Measurements from ENCODE around the gene FRMD4A.

The FRMD4A gene

DNA sequence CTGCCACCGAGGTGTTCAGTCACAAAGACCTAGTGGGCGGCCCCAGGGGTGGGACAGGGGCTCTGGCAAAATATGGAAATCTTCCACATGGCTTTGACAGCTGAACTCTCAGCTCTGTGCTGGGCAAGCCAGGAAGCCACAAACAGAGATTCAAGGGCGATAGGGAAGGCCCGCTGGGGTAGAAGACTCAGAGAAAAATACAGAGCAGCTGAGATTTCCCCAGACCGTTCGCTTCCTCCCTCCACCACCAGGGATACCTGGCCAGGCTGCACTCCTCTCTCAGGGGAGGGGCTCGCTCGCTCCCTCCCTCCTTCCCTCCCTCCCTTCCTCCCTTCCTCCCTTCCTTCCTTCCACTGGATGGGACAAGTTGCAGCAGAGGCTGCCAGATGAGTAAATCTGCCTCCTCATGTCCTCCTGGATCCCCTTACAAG lies 483.5 kb downstream of the FRMD4A start:
- TF ChIP-seq, protein P1, sequence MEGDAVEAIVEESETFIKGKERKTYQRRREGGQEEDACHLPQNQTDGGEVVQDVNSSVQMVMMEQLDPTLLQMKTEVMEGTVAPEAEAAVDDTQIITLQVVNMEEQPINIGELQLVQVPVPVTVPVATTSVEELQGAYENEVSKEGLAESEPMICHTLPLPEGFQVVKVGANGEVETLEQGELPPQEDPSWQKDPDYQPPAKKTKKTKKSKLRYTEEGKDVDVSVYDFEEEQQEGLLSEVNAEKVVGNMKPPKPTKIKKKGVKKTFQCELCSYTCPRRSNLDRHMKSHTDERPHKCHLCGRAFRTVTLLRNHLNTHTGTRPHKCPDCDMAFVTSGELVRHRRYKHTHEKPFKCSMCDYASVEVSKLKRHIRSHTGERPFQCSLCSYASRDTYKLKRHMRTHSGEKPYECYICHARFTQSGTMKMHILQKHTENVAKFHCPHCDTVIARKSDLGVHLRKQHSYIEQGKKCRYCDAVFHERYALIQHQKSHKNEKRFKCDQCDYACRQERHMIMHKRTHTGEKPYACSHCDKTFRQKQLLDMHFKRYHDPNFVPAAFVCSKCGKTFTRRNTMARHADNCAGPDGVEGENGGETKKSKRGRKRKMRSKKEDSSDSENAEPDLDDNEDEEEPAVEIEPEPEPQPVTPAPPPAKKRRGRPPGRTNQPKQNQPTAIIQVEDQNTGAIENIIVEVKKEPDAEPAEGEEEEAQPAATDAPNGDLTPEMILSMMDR (IDR thresholded peaks at IDR 0.05; ENCODE audit: low read depth, low read length), result no peak
- Histone ChIP-seq H3K27me3 (no peaks in the 10 kb centered on the region), H3K9me3 (no peaks in the 10 kb centered on the region), H3K4me1 (no peaks in the 10 kb centered on the region), H3K4me3 (ENCODE audit: low read depth, low read length) (no peak overlapping the region), H3K36me3 (no peaks in the 10 kb centered on the region)
- no peak for DNase-seq

DNA sequence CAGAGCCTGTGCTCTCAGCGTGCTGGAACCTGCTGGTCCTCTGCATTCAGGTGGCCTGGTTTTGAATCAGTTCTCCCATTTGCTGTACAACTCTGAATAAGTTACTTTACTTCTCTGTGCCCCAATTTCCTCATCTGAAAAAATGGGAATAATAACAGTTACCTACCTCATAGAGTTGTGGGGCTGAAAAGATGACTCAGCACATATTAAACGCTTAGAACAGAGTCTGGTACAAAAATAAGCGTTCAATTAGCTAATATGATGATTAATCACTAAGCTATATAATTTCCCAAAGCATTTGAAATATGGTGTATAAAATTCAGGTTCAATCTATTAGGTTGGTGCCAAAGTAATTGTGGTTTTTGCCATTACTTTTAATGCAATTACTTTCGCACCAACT lies 484.8 kb downstream of the FRMD4A start:
- Histone ChIP-seq H3K4me3 (ENCODE audit: low read depth, low read length) (no peak overlapping the region), H3K4me1 (no peaks in the 10 kb centered on the region), H3K9me3 (no peaks in the 10 kb centered on the region), H3K36me3 (no peaks in the 10 kb centered on the region), H3K27me3 (no peaks in the 10 kb centered on the region)
- no peak for DNase-seq
- TF ChIP-seq, protein P1 (IDR thresholded peaks at IDR 0.05; ENCODE audit: low read depth, low read length), result no peak

DNA sequence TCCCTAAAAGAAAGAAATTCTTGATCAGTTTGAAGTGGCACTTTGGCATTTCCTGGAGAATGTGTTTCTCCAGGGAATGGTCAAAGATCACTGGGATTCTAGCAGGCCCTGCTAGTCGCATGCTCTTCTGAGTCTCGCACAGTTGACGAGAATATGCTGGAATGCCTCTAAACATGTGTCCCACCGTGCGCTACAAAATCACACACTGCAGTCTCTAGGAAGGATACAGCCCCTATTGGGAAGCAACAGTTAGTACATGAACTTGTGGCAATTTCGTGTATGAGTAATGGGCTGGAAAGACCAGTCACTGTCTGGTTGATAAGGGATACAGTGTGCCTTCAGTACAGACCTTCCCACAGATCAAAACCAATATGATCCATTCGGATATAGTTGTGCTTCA lies 486.1 kb downstream of the FRMD4A start:
- H3K9me3 ChIP-seq, result no peaks in the 10 kb centered on the region
- TF ChIP-seq, protein P1 (IDR thresholded peaks at IDR 0.05; ENCODE audit: low read depth, low read length), result no peak
- no peaks in the 10 kb centered on the region for H3K27me3 ChIP-seq
- DNase-seq, result no peak
- no peaks in the 10 kb centered on the region for H3K4me1 ChIP-seq
- no peaks in the 10 kb centered on the region for H3K36me3 ChIP-seq
- no peak overlapping the region for H3K4me3 ChIP-seq (ENCODE audit: low read depth, low read length)

DNA sequence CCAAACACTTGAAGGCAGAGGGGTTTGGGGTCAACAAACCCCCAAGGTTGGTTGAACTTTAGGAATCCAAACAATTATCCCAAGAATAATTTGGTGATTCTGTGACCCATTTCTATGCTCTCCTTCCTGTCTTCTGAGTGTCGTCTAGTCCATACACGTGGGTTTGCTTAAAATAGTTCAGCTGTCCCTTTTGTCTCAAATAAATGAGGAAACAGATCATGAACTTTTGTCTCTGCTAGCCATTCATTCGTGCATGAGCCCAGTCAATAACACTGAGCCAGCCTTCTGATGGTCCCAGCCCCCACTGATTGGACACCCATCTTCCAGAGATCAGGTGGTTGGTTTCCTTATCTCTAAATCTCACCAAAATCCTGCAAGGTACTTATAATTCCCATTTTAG lies 488.6 kb downstream of the FRMD4A start:
- TF ChIP-seq, protein P1 (IDR thresholded peaks at IDR 0.05; ENCODE audit: low read depth, low read length), result no peak
- no peaks in the 10 kb centered on the region for H3K36me3 ChIP-seq
- H3K4me1 ChIP-seq, result no peaks in the 10 kb centered on the region
- no peaks in the 10 kb centered on the region for H3K27me3 ChIP-seq
- no peak for DNase-seq
- no peak overlapping the region for H3K4me3 ChIP-seq (ENCODE audit: low read depth, low read length)
- no peaks in the 10 kb centered on the region for H3K9me3 ChIP-seq

DNA sequence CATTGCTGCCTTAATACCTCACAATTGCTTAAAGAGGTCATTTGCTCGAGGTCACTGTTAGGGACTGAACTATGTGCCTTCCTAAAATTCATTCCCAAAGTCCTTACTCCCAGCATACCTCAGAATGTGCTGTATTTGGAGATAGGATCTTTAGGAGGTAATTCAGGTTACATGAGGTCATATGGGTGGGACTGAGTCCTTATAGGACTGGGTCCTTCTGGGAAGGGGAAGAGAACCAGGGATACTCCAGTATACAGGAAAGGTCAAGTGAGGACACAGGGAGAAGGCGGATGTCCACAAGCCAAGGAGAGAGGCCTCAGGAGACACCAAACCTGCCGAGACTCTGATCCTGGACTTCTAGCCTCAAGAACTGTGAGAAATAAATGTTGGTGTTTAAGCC lies 490.7 kb downstream of the FRMD4A start:
- no peaks in the 10 kb centered on the region for H3K4me1 ChIP-seq
- H3K36me3 ChIP-seq, result no peaks in the 10 kb centered on the region
- TF ChIP-seq, protein P1 (IDR thresholded peaks at IDR 0.05; ENCODE audit: low read depth, low read length), result no peak
- no peaks in the 10 kb centered on the region for H3K27me3 ChIP-seq
- no peak overlapping the region for H3K4me3 ChIP-seq (ENCODE audit: low read depth, low read length)
- no peaks in the 10 kb centered on the region for H3K9me3 ChIP-seq
- DNase-seq, result no peak

DNA sequence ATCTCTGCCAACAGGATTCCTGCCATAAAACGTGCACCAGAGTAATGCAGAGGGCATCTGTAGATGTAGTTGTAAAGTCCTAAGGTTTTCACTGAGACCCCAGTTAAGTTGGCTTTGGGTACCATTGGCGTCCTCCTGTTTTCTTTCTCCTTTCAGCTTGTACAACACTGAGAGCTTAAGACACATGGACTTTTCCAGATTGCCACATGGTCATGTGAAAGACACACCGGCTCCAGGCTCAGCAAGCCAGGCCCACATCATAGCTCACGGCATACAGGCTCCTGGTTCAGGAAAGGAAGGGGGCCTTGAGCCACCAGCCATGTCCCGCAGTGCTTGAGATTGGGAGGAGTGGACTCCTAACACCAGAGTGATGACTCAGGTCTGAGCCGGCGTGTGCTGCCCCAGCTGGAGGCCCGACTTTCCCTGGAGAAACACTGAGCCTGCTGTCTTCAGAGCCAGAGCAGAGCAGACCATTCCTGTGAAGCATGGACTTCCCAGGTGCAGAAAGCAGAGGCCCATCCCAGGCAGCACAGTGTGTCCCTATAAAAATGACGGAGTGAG lies 491.2 kb downstream of the FRMD4A start:
- no peaks in the 10 kb centered on the region for H3K36me3 ChIP-seq
- no peaks in the 10 kb centered on the region for H3K27me3 ChIP-seq
- TF ChIP-seq, protein P1 (IDR thresholded peaks at IDR 0.05; ENCODE audit: low read depth, low read length), result no peak
- no peak for DNase-seq
- no peak overlapping the region for H3K4me3 ChIP-seq (ENCODE audit: low read depth, low read length)
- H3K9me3 ChIP-seq, result no peaks in the 10 kb centered on the region
- H3K4me1 ChIP-seq, result no peaks in the 10 kb centered on the region

Measured in BE2C (cell line).